GM23338 (cell line): Measurements from ENCODE around the gene TAF9B. TPM values are rescaled to one million over a fixed set of nuclear protein-coding genes. Genes with fewer than 3 reads are reported as not detected.

Experiments used
- ATAC-seq: fragments of 200-7000 bp; cut with Tn5 transposase; 3 replicates; pipeline ENCODE4 v1.9.1; 2020
- DNase-seq: peaks from one replicate; pipeline ENCODE4 v3.0.0-alpha.2; 2015; ENCODE audit warnings: low spot score
- H2AFZ ChIP-seq: fragments of 200-600 bp; sonication (generic); 2 replicates; pipeline ENCODE4 v1.8.0; 2016; ENCODE audit warnings: antibody characterized with exemption, mild to moderate bottlenecking, moderate library complexity
- H3F3A ChIP-seq: fragments of 200-600 bp; sonication (generic); replicated peaks from 2 replicates; pipeline ENCODE4 v1.8.0; 2017; ENCODE audit warnings: antibody characterized with exemption, mixed run types, low read depth
- H3K27ac ChIP-seq: fragments of 200-600 bp; sonication (generic); 2 replicates; pipeline ENCODE4 v1.6.1; 2016; ENCODE audit warnings: low read depth
- H3K27me3 ChIP-seq: fragments of 200-600 bp; sonication (generic); 2 replicates; pipeline ENCODE4 v1.8.0; 2016; ENCODE audit warnings: mild to moderate bottlenecking, mixed run types, moderate library complexity; ENCODE audit not compliant: insufficient read depth
- H3K36me3 ChIP-seq: fragments of 200-600 bp; sonication (generic); 2 replicates; pipeline ENCODE4 v1.8.0; 2016; ENCODE audit warnings: mild to moderate bottlenecking; ENCODE audit not compliant: insufficient read depth
- H3K4me1 ChIP-seq: fragments of 200-600 bp; sonication (generic); 2 replicates; pipeline ENCODE4 v1.8.0; 2016; ENCODE audit warnings: mild to moderate bottlenecking, moderate library complexity; ENCODE audit not compliant: insufficient read depth
- H3K4me2 ChIP-seq: fragments of 200-600 bp; sonication (generic); 2 replicates; pipeline ENCODE4 v1.7.1; 2017; ENCODE audit warnings: mixed run types
- H3K4me3 ChIP-seq: fragments of 200-600 bp; sonication (generic); 2 replicates; pipeline ENCODE4 v1.6.1; 2016; ENCODE audit warnings: mixed run types
- H3K79me2 ChIP-seq: fragments of 200-600 bp; sonication (generic); replicated peaks from 2 replicates; pipeline ENCODE4 v1.8.0; 2017; ENCODE audit warnings: mild to moderate bottlenecking; ENCODE audit not compliant: insufficient read depth
- H3K9me2 ChIP-seq: fragments of 200-600 bp; sonication (generic); 2 replicates; pipeline ENCODE4 v1.8.0; 2017; ENCODE audit not compliant: insufficient read depth
- H4K20me1 ChIP-seq: fragments of 200-600 bp; sonication (generic); replicated peaks from 2 replicates; pipeline ENCODE4 v1.8.0; 2017; ENCODE audit warnings: mild to moderate bottlenecking; ENCODE audit not compliant: insufficient read depth
- H3K27ac Mint-ChIP-seq: 2 replicates; pipeline ENCODE4 v1.8.0; 2020; ENCODE audit warnings: inconsistent platforms, mild to moderate bottlenecking, moderate library complexity, mixed read lengths
- H3K27me3 Mint-ChIP-seq: 3 replicates; pipeline ENCODE4 v1.8.0; 2022; ENCODE audit warnings: low read depth, mild to moderate bottlenecking, moderate library complexity, mixed read lengths, inconsistent platforms; ENCODE audit not compliant: insufficient read depth, poor library complexity
- H3K36me3 Mint-ChIP-seq: 3 replicates; pipeline ENCODE4 v1.8.0; 2021; ENCODE audit warnings: low read depth, mild to moderate bottlenecking, inconsistent platforms, moderate library complexity, mixed read lengths
- H3K4me1 Mint-ChIP-seq: 3 replicates; pipeline ENCODE4 v1.8.0; 2020; ENCODE audit warnings: mild to moderate bottlenecking, inconsistent platforms, mixed read lengths
- H3K4me3 Mint-ChIP-seq: 3 replicates; pipeline ENCODE4 v1.8.0; 2021; ENCODE audit warnings: moderate library complexity, mild to moderate bottlenecking, inconsistent platforms, mixed read lengths
- H3K9me3 Mint-ChIP-seq: 3 replicates; pipeline ENCODE4 v1.8.0; 2020; ENCODE audit warnings: moderate library complexity, mild to moderate bottlenecking, inconsistent platforms, mixed read lengths
- CREB1 ChIP-seq: fragments of 250-450 bp; sonication (Bioruptor Pico); IDR thresholded peaks from 2 replicates; pipeline ENCODE4 v1.5.0; 2020; ENCODE audit warnings: low read depth, mild to moderate bottlenecking, moderate library complexity
- CTCF ChIP-seq, 2 experiments: fragments of 200-600 bp in 1 of 2; sonication (generic) in 1 of 2; conservative IDR thresholded peaks; 2 replicates each; pipeline versions ENCODE4 v1.5.1 to v1.6.1; 2016 to 2017; ENCODE audit warnings: antibody characterized with exemption in 2 of 2, low read depth in 2 of 2, mild to moderate bottlenecking in 2 of 2, moderate library complexity in 1 of 2
- ETS1 ChIP-seq: IDR thresholded peaks from 2 replicates; pipeline ENCODE4 v1.6.1; 2016; ENCODE audit warnings: antibody characterized with exemption
- EZH2 ChIP-seq: fragments of 200-600 bp; sonication (generic); IDR thresholded peaks from one replicate; pipeline ENCODE4 v1.8.0; 2017; ENCODE audit warnings: antibody characterized with exemption, mild to moderate bottlenecking, low read depth; ENCODE audit not compliant: unreplicated experiment
- EZH2phosphoT487 ChIP-seq: fragments of 200-600 bp; sonication (generic); IDR thresholded peaks from one replicate; pipeline ENCODE4 v1.8.1; 2018; ENCODE audit warnings: antibody characterized with exemption; ENCODE audit not compliant: unreplicated experiment
- JUNB ChIP-seq: IDR thresholded peaks from one replicate; pipeline ENCODE4 v1.6.1; 2016; ENCODE audit warnings: antibody characterized with exemption; ENCODE audit not compliant: unreplicated experiment
- NANOG ChIP-seq: IDR thresholded peaks from 2 replicates; pipeline ENCODE4 v1.6.1; 2016; ENCODE audit warnings: antibody characterized with exemption, borderline replicate concordance
- POLR2AphosphoS5 ChIP-seq: IDR thresholded peaks from 2 replicates; pipeline ENCODE4 v1.6.1; 2016; ENCODE audit warnings: antibody characterized with exemption, low read depth
- STAT1 ChIP-seq: IDR thresholded peaks from one replicate; pipeline ENCODE4 v1.6.1; 2016; ENCODE audit warnings: antibody characterized with exemption; ENCODE audit not compliant: unreplicated experiment
- ZNF114 ChIP-seq: fragments of 250-450 bp; sonication (Bioruptor Pico); IDR thresholded peaks from 2 replicates; pipeline ENCODE4 v1.5.0; 2020; ENCODE audit warnings: mild to moderate bottlenecking, moderate library complexity
- ZNF331 ChIP-seq: fragments of 250-450 bp; sonication (Bioruptor Pico); IDR thresholded peaks from 2 replicates; pipeline ENCODE4 v1.5.0; 2020; ENCODE audit warnings: low read depth, mild to moderate bottlenecking, moderate library complexity
- polyA plus RNA-seq: library from polyadenylated mRNA; unstranded; fragments of >200 nt; fragmentation: Nextera tagmentation; extraction: Ambion mirVana; gene quantifications from 2 replicates; pipeline ENCODE4 v1.2.1, GENCODE V29; 2016
- total RNA-seq: library from RNA; depleted of rRNA; stranded (reverse); fragments of >200 nt; shearing (Covaris generic); gene quantifications from 2 replicates; pipeline ENCODE4 v1.2.3, GENCODE V29; 2014
- TF ChIP-seq, protein P1 (sequence below): fragments of 250-450 bp; sonication (Bioruptor Pico); IDR thresholded peaks from 2 replicates; pipeline ENCODE4 v1.5.0; 2020; ENCODE audit warnings: mild to moderate bottlenecking, moderate library complexity
- TF ChIP-seq, protein P2 (sequence below): IDR thresholded peaks from one replicate; pipeline ENCODE4 v1.6.1; 2018; ENCODE audit warnings: antibody characterized with exemption; ENCODE audit not compliant: unreplicated experiment

Gene TAF9B
- total and polyA plus RNA-seq, 2 experiments from 2014 or later, result 23.1 to 37.8 TPM

- Histone ChIP-seq H4K20me1 (peaks cover 47% of the 10 kb centered on the region), H3K79me2 (peaks cover 99% of the 10 kb centered on the region), H3K9me2 (no peaks in the 10 kb centered on the region), H3K4me1 (peaks cover 25% of the 10 kb centered on the region), H3K27ac (no peak overlapping the region), H3K4me2 (no peak overlapping the region), H3K4me3 (no peak overlapping the region), H2AFZ (no peak overlapping the region), H3K27me3 (no peaks in the 10 kb centered on the region), H3F3A (no peaks in the 10 kb centered on the region), H3K36me3 (peaks cover 29% of the 10 kb centered on the region; the same call in 1 of the 2 replicates)
- peaks cover 4% of the 10 kb centered on the region for H3K27me3 Mint-ChIP-seq
- ATAC-seq, result no peak
- TF ChIP-seq, protein P1, sequence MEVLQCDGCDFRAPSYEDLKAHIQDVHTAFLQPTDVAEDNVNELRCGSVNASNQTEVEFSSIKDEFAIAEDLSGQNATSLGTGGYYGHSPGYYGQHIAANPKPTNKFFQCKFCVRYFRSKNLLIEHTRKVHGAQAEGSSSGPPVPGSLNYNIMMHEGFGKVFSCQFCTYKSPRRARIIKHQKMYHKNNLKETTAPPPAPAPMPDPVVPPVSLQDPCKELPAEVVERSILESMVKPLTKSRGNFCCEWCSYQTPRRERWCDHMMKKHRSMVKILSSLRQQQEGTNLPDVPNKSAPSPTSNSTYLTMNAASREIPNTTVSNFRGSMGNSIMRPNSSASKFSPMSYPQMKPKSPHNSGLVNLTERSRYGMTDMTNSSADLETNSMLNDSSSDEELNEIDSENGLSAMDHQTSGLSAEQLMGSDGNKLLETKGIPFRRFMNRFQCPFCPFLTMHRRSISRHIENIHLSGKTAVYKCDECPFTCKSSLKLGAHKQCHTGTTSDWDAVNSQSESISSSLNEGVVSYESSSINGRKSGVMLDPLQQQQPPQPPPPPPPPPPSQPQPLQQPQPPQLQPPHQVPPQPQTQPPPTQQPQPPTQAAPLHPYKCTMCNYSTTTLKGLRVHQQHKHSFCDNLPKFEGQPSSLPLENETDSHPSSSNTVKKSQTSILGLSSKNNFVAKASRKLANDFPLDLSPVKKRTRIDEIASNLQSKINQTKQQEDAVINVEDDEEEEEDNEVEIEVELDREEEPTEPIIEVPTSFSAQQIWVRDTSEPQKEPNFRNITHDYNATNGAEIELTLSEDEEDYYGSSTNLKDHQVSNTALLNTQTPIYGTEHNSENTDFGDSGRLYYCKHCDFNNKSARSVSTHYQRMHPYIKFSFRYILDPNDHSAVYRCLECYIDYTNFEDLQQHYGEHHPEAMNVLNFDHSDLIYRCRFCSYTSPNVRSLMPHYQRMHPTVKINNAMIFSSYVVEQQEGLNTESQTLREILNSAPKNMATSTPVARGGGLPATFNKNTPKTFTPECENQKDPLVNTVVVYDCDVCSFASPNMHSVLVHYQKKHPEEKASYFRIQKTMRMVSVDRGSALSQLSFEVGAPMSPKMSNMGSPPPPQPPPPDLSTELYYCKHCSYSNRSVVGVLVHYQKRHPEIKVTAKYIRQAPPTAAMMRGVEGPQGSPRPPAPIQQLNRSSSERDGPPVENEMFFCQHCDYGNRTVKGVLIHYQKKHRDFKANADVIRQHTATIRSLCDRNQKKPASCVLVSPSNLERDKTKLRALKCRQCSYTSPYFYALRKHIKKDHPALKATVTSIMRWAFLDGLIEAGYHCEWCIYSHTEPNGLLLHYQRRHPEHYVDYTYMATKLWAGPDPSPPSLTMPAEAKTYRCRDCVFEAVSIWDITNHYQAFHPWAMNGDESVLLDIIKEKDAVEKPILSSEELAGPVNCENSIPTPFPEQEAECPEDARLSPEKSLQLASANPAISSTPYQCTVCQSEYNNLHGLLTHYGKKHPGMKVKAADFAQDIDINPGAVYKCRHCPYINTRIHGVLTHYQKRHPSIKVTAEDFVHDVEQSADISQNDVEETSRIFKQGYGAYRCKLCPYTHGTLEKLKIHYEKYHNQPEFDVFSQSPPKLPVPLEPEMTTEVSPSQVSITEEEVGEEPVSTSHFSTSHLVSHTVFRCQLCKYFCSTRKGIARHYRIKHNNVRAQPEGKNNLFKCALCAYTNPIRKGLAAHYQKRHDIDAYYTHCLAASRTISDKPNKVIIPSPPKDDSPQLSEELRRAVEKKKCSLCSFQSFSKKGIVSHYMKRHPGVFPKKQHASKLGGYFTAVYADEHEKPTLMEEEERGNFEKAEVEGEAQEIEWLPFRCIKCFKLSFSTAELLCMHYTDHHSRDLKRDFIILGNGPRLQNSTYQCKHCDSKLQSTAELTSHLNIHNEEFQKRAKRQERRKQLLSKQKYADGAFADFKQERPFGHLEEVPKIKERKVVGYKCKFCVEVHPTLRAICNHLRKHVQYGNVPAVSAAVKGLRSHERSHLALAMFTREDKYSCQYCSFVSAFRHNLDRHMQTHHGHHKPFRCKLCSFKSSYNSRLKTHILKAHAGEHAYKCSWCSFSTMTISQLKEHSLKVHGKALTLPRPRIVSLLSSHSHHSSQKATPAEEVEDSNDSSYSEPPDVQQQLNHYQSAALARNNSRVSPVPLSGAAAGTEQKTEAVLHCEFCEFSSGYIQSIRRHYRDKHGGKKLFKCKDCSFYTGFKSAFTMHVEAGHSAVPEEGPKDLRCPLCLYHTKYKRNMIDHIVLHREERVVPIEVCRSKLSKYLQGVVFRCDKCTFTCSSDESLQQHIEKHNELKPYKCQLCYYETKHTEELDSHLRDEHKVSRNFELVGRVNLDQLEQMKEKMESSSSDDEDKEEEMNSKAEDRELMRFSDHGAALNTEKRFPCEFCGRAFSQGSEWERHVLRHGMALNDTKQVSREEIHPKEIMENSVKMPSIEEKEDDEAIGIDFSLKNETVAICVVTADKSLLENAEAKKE, result no peak
- TF ChIP-seq JUNB (no peak), CREB1 (CRISPR knock-in tag) (no peak), CTCF (conservative IDR thresholded peaks at IDR 0.05; ENCODE audit: low read depth in 2 of 2) (no peak), ZNF331 (CRISPR knock-in tag) (no peak), EZH2 (no peak), EZH2phosphoT487 (no peak), ETS1 (no peak), NANOG (no peak), ZNF114 (CRISPR knock-in tag) (no peak), STAT1 (no peak), POLR2AphosphoS5 (no peak)
- TF ChIP-seq, protein P2, sequence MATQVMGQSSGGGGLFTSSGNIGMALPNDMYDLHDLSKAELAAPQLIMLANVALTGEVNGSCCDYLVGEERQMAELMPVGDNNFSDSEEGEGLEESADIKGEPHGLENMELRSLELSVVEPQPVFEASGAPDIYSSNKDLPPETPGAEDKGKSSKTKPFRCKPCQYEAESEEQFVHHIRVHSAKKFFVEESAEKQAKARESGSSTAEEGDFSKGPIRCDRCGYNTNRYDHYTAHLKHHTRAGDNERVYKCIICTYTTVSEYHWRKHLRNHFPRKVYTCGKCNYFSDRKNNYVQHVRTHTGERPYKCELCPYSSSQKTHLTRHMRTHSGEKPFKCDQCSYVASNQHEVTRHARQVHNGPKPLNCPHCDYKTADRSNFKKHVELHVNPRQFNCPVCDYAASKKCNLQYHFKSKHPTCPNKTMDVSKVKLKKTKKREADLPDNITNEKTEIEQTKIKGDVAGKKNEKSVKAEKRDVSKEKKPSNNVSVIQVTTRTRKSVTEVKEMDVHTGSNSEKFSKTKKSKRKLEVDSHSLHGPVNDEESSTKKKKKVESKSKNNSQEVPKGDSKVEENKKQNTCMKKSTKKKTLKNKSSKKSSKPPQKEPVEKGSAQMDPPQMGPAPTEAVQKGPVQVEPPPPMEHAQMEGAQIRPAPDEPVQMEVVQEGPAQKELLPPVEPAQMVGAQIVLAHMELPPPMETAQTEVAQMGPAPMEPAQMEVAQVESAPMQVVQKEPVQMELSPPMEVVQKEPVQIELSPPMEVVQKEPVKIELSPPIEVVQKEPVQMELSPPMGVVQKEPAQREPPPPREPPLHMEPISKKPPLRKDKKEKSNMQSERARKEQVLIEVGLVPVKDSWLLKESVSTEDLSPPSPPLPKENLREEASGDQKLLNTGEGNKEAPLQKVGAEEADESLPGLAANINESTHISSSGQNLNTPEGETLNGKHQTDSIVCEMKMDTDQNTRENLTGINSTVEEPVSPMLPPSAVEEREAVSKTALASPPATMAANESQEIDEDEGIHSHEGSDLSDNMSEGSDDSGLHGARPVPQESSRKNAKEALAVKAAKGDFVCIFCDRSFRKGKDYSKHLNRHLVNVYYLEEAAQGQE, result no peak
- peaks cover 62% of the 10 kb centered on the region for H3K36me3 Mint-ChIP-seq
- H3K4me3 Mint-ChIP-seq, result no peak overlapping the region
- H3K9me3 Mint-ChIP-seq, result no peaks in the 10 kb centered on the region
- H3K27ac Mint-ChIP-seq, result no peak overlapping the region
- H3K4me1 Mint-ChIP-seq, result peaks cover 32% of the 10 kb centered on the region; the same call in 2 of the 3 replicates
- no peak for DNase-seq
Measured at GRCh38 chrX:78109458-78109857, 30.0 kb downstream of the TAF9B start.
